Measurements from ENCODE around the gene CLK3. TPM values are rescaled to one million over a fixed set of nuclear protein-coding genes. Genes with fewer than 3 reads are reported as not detected.
"Not testable (repeated sequence)": the region's sequence is repeated elsewhere in the genome, so short reads cannot be mapped to it uniquely, and the experiment has no call there.

Gene CLK3
- total RNA-seq, 1 experiment from 2014 or later: 45.1 TPM

- DNase-seq (ENCODE audit: low read depth): no peak
- in situ Hi-C loops (cut with HindIII; ENCODE audit: low pct_unique_long_range_greater_than_20kb, low sequenced_read_pairs): no loop called here
These were observed 39.8 kb downstream of the CLK3 start for GRCh38 chr15:74655424-74655823.

DNA sequence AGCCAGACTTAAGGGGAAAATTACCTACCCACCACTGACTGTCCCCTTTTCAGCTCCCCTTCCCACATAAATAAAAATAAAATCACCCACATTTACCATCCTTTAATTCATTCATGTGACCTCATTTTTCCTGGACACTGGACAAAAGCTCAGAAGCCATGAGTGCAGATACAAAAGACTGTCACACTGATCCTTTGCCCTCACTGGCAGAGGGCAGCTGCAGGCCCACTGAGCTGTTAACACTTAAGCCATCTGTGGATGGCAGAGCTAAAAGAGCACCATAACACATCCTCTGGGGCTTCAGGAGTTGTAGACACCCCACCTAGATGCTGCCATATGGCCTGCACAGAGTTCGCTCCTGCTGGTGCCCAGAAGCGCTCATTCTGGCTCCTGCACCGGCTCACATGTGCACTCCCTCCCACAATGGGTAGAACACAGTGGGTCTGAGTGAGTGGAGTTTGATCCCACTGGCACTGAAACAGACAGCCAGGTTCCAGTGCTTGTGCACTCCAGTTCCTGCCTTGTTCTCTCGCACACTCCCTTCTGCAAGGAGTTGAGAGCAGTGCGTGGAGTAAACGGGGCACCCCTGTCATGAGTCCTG lies 41.4 kb downstream of the CLK3 start:
- in situ Hi-C loops (cut with HindIII; ENCODE audit: low pct_unique_long_range_greater_than_20kb, low sequenced_read_pairs): no loop called here
- DNase-seq (ENCODE audit: low read depth): no peak

- in situ Hi-C loops (cut with HindIII; ENCODE audit: low pct_unique_long_range_greater_than_20kb, low sequenced_read_pairs): no loop called here
- no peak for DNase-seq (ENCODE audit: low read depth)
These were observed 42.2 kb downstream of the CLK3 start for GRCh38 chr15:74657846-74658245.

DNA sequence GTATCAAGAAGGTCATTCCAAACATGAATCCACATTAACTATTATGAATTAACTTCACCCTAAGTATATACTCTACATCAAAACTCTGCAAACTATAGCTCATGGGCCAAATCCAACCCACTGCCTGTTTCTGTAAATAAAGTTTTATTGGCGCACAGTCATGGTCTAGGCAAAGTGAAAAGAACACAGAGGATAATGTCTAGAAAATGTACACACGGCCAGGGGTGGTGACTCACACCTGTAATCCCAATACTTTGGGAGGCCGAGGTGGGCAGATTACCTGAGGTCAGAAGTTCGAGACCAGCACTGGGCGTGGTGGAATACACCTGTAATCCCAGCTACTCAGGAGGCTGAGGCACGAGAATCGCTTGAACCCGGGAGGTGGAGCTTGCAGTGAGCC lies 45.6 kb downstream of the CLK3 start:
- DNase-seq (ENCODE audit: low read depth); in situ Hi-C loops (cut with HindIII; ENCODE audit: low pct_unique_long_range_greater_than_20kb, low sequenced_read_pairs): not testable (repeated sequence)

- DNase-seq (ENCODE audit: low read depth): no peak
- in situ Hi-C loops (cut with HindIII; ENCODE audit: low pct_unique_long_range_greater_than_20kb, low sequenced_read_pairs): no loop called here
These were observed 46.6 kb downstream of the CLK3 start for GRCh38 chr15:74662064-74662860.

DNA sequence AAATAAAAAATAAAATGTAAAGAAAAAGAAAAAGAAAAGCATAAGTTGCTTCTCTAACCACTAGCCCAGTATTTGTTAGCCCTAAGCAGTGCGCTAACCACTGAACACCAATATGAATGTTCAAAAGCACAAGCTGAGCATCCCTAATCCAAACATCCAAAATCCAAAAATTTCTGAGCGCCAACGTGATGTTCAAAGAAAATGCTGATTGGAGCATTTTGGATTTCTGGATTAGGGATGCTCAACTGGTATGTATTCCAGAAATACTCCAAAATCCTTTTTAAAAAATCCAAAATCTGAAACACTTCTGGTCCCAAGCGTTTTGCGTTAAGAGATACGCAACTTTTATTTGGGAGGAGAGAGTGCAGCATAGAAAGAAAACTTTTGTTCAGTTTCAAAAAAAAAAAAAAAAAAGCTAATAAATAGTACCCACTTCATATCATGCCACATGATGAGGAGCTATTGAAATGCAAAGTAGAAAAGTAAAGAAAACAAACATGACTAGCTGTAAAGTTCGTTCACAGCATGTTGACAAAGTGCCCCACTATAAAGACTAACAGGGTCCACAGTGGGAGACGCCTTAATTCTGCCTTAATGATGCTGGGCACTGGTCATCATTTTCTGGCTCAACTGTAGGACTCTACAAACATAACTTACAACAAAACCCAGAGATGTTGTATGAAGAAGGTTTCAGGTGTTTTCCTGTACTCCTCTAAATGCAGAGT lies 47.8 kb downstream of the CLK3 start:
- no peak for DNase-seq (ENCODE audit: low read depth)
- in situ Hi-C loops (cut with HindIII; ENCODE audit: low pct_unique_long_range_greater_than_20kb, low sequenced_read_pairs): no loop called here

GRCh38 chr15:74664028-74664616 lies 48.5 kb downstream of the CLK3 start:
- in situ Hi-C loops (cut with HindIII; ENCODE audit: low pct_unique_long_range_greater_than_20kb, low sequenced_read_pairs): no loop called here
- no peak for DNase-seq (ENCODE audit: low read depth)

DNA sequence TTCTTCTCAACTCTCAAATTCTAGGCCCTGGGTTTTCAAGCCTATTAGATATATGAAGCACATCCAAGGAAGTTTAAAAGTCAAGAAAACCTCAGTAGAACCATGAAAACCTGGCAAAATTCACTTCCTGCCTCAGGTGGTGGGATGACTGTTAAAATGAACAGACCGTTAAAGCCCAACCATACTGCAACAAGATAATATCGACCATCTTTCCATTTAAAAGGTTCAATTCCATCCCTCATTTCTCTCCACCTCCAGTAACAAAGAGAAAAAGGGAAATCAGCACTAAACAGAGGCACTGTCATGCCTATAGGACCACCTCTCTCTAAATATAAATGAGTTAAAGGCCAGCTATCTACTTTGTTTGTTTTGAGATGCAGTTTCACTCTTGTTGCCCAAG lies 49.0 kb downstream of the CLK3 start:
- in situ Hi-C loops (cut with HindIII; ENCODE audit: low pct_unique_long_range_greater_than_20kb, low sequenced_read_pairs): no loop called here
- no peak for DNase-seq (ENCODE audit: low read depth)

- no peak for DNase-seq (ENCODE audit: low read depth)
- in situ Hi-C loops (cut with HindIII; ENCODE audit: low pct_unique_long_range_greater_than_20kb, low sequenced_read_pairs): no loop called here
These were observed 52.3 kb downstream of the CLK3 start for GRCh38 chr15:74667975-74668374.

DNA sequence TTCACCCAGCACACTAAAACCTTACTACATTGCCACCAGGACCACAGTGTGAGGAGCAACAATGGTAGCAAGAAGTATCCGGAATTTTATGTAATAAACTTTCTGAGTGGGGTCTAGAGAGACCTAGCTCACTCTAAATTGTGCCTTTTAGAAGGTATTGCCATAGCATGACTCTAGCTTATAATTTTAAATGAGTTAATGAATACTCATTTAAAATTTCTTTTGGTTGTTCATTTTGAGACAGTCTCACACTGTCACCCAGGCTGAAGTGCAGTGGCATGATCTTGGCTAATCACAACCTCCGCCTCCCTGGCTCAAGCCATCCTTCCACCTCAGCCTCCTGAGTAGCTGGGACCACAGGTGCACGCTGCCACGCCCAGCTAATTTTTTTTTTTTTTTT lies 54.0 kb downstream of the CLK3 start:
- no peak for DNase-seq (ENCODE audit: low read depth)
- in situ Hi-C loops (cut with HindIII; ENCODE audit: low pct_unique_long_range_greater_than_20kb, low sequenced_read_pairs): no loop called here

DNA sequence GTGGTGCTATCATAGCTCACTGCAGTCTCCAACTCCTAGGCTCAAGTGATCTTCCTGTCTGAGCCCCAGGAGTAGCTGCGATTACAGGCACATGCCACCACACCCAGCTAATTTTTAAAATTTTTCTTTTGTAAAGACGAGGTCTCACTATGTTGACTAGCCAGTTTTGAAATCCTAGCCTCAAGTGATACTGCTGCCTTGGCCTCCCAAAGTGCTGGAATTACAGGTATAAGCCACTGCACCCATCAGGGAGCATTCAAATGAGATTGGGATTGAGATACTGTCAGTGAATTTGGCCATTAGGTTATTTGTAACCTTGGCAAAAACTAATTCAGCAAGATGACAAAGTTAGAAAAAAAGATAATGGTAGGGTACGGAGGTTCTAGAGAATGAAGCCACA lies 58.5 kb downstream of the CLK3 start:
- in situ Hi-C loops (cut with HindIII; ENCODE audit: low pct_unique_long_range_greater_than_20kb, low sequenced_read_pairs): no loop called here
- DNase-seq (ENCODE audit: low read depth): no peak

DNA sequence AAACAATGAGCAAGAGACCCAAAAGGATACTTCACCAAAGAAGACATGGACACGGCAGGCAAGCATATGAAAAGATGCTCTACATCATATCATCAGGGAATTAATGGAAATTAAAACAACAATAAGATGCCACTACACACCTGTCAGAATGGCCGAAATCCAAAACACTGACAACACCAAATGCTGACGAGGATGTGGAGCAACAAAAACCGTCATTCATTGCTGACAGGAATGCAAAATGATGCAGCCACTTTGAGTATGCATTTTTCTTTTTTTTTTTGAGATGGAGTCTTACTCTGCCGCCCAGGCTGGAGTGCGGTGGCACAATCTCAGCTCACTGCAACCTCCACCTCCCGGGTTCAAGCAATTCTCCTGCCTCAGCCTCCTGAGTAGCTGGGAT lies 61.2 kb downstream of the CLK3 start:
- in situ Hi-C loops (cut with HindIII; ENCODE audit: low pct_unique_long_range_greater_than_20kb, low sequenced_read_pairs): no loop called here
- DNase-seq (ENCODE audit: low read depth): no peak

Other genes with a start within 250 kb of the CLK3 start
- gene CYP11A1, start 248.2 kb upstream of the CLK3 start, total RNA-seq (2014; rRNA removed; shearing (Covaris generic); ENCODE audit: low replicate concordance): not detected in 2 replicates
- 0.96 and 3.8 TPM in 2 replicates for gene SEMA7A, start 181.9 kb upstream of the CLK3 start, total RNA-seq (2014; rRNA removed; shearing (Covaris generic); ENCODE audit: low replicate concordance)
- 60.1 and 67.9 TPM in 2 replicates for gene UBL7, start 154.7 kb upstream of the CLK3 start, total RNA-seq (2014; rRNA removed; shearing (Covaris generic); ENCODE audit: low replicate concordance)
- 0.68 and 2.1 TPM in 2 replicates for gene ARID3B, start 74.6 kb upstream of the CLK3 start, total RNA-seq (2014; rRNA removed; shearing (Covaris generic); ENCODE audit: low replicate concordance)
- 26.0 and 31.8 TPM in 2 replicates for gene EDC3, start 80.2 kb downstream of the CLK3 start, total RNA-seq (2014; rRNA removed; shearing (Covaris generic); ENCODE audit: low replicate concordance)
- 3.6 TPM in 1 of 2 replicates, not detected in the other for gene CYP1A1, start 109.7 kb downstream of the CLK3 start, total RNA-seq (2014; rRNA removed; shearing (Covaris generic); ENCODE audit: low replicate concordance)
- gene CYP1A2, start 133.0 kb downstream of the CLK3 start, total RNA-seq (2014; rRNA removed; shearing (Covaris generic); ENCODE audit: low replicate concordance): not detected in 2 replicates
- gene CSK, start 166.2 kb downstream of the CLK3 start, total RNA-seq (2014; rRNA removed; shearing (Covaris generic); ENCODE audit: low replicate concordance): 16.0 and 21.3 TPM in 2 replicates
- not detected in 2 replicates for gene LMAN1L, start 197.0 kb downstream of the CLK3 start, total RNA-seq (2014; rRNA removed; shearing (Covaris generic); ENCODE audit: low replicate concordance)
- gene CPLX3, start 210.8 kb downstream of the CLK3 start, total RNA-seq (2014; rRNA removed; shearing (Covaris generic); ENCODE audit: low replicate concordance): not detected in 2 replicates
- 16.0 and 30.4 TPM in 2 replicates for gene ULK3, start 227.3 kb downstream of the CLK3 start, total RNA-seq (2014; rRNA removed; shearing (Covaris generic); ENCODE audit: low replicate concordance)